Brain pericyte (primary cell): ENCODE data around the gene CDH16.
"Not testable (repeated sequence)": the region's sequence is repeated elsewhere in the genome, so short reads cannot be mapped to it uniquely, and the experiment has no call there.

Source experiments
- DNase-seq: peaks from one replicate; pipeline ENCODE4 v3.0.0-alpha.2; 2012; ENCODE audit warnings: low read depth, low spot score

CDH16 gene

DNA sequence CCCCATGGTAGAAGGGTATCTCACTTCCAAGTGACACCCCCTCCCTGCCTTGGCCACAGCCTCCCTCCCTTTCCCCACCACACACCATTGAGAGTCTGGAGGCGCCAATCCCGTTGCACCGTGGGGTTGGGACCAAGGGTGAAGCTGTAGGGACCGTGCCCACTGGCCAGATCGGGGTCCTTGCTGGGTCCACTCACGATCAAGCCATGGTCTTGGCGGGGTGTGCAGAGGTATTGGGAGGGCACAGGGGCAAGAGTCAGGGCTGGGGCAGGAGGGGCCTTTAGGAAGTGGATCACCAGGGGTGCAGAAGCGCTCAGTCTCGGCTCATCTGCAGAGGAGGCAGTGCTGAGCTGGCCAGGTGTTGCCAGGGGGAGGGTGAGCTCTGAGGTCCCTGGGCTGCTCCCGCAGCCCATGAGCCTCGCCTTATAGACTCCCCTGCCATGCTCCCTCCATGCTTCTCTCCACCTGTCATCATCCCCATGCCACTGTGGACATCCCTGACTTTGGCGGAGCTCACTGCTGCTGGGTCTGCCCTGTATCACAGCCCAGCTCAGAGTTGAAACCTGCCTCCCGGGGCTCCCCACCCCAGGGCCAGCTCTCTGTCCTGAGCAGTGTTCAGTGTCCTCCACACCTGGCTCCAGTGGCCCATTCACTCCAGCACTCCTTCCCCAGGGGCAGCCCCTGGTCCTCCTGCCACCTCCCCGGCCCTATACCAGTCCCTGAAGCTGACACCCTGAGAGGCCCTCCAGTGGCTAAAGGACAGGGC, 8.3 kb downstream of the CDH16 start:
- DNase-seq, result no peak

DNA sequence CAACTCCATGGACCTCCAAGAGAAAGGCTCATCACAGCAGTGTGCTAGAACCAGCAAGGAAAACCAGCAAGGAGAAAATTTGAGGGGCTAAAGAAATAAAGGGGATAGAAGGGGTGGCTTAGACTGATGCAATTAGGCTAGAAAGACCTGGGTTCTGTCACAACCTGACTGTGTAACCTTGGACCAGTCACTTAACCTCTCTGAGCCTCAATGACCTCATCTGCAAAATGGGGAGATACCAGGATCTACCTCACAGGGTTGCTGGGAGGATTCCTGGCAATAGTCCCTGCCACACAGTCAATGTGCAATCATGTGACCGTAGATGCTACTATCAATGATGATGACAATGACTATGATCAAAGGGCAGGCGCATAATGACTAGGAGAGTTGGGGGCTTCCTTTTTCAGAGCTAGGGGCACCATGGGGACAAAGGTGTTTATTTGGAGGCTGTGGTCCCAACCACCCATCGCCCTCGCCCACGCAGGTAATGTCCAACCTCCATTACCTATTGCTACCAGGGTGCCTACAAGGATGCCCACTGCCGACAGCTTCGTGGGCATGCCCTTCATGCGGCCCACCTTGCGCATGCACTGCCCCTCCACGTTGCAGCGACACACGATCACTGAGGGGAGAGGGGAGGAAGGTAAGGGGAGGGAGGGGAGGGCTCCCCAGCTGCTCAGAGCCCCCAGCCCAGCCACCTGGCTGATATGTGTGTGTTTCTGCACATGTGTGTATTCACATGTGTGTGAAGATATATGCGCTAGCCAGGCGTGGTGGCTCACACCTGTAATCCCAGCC, 9.7 kb downstream of the CDH16 start:
- no peak for DNase-seq

- no peak for DNase-seq
These were observed 10.6 kb downstream of the CDH16 start for GRCh38 chr16:66908116-66908515.

DNA sequence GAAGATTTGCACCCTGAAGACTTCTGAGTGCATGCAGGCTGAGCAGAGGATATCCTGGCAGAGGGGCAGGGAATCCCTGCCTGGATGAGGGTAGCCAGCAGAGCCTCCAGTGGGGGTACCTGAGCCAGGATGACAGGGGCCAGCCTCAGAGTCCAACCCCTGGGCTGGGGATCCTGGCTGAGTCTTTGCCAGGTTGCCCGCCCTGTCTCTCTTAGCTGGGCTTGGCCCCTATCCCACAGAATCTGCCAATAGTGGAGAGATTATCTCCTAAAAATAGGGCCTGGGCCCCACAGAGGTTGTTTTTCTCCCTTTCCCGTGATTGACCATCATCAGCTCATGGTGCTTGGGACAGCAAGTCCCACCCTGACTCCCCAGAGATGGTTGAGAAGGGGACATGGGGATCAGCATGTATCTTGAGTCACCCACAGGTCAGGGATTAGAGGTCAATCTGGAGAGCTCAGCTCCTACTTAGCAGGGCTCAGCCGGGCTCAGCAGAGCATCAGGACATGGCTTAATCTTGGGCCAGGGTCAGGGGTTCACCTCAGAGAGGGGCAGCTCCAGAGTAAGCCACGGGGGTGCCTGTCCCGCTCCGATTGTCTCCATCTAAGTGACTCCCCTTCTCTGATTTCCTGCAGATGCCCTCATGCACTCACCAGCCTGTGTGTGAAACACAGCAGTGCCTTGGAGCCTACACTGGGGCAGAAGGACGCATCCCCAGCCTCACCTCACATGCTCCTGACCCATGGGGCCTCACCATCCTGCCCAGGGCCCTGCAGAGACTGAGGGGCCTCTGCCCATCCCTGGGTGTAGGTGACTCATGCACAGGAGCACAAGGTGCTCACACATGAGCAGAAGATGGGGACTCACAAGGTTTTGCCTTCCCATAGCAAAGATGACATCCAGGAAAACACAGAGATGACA, 11.5 kb downstream of the CDH16 start:
- no peak for DNase-seq

DNA sequence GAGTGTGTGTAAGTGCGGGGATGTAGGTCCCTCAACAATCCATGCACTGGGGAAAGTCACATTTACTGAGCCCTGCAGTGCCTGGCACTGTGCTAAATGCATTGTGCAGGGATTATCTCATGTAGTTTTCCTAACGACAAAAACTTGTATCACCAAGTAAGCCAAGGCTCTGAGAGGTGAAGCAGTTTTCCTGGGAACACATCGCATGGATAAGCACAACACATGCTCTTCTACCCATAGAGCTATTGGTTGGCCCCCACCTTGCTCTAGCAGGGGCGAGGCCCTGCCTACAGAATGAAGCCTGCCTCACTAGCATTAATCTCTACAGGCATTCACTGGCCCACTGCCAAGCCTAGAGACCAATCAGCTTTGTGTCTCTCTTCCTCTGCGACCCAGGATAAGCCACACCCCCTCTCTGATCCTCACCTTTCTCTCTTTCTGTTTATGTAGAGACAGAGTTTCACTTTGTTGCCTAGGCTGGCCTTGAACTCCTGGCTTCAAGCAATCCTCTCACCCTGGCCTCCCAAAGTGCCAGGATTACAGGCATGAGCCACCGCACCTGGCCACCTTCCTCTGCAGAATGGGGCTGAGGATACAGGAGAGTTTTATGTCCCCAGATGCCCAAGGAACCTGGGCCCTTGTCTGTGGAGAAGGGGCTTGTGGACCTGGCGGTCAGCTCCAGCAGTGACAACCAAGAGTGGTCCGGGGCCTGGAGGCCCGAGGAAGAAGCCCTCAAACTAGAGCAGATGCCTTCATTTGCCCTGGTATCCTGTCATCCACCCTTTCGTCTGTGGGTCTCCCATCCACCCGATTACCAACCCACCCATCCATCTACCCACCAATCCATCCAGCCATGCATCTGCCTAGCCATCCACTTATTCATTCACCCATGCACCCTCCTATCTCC, 12.8 kb downstream of the CDH16 start:
- no peak for DNase-seq

DNA sequence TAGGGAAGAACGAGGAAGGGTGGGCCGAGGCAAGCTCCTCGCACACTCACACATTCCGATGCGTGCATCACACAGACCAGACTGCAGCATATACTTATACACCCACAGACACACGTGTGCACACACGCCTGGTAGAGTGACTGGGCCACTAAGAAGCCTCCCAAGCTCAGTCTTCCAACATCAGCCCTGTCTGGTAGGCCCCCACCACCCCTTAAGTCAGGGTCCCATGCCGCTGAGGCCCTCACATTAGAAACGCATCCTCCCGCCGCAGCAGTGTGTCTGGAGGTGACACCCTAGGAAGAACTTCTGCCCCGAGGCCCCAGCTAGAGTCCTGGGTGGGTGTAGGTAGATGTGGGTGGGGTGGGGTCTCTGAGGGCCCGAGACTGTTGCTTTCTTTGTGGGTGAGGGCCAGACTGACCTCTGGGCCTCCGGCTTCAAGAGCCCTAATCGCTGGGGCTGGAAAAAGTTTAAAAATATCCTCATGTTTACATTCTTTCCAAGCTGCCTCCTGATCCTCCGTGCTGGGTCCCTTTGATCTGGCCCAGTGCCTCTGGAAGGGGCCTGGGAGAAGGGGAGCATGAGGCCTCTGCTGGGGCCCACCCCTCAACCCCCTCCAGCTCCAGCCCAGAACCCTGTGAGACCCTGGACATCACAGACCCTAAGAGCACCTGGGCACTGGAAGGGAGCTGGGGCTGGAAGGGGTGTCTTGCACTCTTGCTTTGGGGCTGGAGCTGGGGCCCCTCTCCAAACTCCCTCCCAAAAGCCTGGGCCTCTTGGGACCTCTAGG, 13.6 kb downstream of the CDH16 start:
- no peak for DNase-seq

DNA sequence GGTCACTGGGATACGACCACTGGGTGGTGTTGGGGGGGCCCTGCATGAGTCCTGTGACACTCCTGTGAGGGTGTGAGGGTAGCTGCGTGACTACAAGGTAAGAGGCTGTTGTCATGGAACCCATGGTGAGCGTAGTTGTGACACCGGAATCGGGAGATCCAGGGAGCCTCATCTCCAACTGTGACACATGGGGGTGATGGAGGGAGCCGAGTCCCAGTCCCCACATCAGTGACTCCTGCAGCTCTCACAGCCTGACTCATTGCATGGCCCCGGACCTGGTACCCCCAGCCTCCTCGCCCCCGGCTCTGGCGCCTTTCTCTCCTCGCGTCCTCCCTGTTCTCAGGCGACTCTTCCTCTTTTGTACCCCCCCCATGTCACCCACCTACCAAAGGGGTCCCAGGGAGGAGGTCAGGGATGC, 14.2 kb downstream of the CDH16 start:
- DNase-seq, result no peak

DNA sequence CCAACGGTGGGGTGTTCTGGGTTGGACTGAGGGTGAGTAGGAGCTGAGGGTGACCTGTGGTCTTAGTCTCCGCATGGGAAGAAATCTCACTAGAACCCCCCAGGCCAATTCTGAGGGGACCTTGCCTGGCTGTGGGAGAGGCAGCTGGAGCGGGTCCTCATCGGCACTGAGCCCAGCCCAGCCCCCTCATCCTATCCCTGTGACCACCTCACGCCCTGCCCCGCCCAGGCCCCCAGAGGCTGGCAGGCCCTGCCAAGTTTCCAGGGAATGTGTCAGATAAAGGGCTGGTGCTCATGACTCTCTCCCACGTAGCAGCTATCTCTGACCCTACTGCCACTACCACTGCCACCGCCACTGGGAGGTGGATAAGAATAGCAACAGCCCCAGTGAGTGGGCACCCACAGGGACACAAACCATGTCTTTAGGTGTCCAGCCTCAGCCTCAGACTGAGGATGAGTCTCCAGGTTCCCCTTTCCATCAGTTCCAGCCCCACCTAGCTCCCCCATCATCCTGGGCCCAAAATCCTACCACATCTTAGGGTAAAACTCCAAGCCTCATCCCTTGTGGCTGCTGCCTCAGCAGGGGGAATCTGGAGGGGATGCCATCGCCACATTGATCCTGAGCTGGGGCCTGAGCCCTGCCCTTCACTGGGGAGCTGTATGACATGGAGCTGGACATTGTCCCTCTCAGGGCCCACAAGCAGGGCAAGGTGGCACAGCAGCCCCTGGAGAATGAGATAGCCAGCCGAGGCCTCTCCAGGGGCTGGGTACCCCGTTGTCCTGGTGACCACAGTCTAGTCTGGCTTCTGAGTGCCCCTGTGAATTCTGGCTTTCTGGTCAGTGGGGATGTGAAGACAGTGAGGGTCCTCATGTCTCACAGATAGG, 14.9 kb downstream of the CDH16 start:
- DNase-seq, result no peak

DNA sequence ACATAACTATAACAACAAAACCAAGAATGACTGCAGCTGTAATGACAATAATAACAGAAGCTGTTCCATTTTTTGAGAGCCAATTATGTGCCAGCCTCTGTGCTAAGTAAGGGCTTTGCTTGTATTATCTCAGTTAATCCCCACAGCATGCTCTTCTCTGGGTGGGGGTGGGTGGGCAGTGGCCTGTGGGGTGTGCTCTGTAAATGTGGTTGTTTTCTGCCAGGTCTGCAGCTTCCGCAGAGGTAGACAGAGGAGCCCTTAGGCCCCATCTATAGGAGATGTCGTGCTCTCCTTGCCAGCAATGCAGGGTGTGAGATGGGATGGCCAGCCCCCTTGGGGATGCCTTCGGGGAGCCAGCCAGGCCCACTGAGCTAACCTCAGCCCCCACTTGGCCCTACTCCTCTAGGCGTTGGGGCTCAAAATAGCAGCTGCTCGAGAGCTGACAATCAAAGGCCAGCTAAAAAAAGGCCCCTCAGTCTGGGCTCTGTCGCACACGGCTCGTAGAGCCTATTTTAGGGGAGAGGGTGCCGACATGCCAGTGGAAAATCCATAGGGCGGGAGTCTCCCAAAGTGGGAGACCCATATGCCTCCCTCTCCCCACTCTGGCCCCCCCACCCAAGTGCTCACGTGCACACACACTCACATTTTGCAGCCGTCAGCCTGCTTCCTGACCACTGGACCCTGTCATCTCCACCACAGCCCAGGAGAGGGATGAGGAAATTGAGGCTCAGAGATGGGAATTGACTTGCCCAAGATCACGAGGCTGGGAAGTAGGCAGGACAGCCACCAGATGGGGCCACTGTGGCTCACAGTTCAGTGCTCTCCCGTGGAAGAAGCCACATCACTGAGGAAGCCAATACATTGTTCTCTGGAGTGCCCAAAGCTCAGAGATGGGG, 15.8 kb downstream of the CDH16 start:
- DNase-seq, result no peak

- no peak for DNase-seq
These were observed 17.1 kb downstream of the CDH16 start for GRCh38 chr16:66901626-66902025.

DNA sequence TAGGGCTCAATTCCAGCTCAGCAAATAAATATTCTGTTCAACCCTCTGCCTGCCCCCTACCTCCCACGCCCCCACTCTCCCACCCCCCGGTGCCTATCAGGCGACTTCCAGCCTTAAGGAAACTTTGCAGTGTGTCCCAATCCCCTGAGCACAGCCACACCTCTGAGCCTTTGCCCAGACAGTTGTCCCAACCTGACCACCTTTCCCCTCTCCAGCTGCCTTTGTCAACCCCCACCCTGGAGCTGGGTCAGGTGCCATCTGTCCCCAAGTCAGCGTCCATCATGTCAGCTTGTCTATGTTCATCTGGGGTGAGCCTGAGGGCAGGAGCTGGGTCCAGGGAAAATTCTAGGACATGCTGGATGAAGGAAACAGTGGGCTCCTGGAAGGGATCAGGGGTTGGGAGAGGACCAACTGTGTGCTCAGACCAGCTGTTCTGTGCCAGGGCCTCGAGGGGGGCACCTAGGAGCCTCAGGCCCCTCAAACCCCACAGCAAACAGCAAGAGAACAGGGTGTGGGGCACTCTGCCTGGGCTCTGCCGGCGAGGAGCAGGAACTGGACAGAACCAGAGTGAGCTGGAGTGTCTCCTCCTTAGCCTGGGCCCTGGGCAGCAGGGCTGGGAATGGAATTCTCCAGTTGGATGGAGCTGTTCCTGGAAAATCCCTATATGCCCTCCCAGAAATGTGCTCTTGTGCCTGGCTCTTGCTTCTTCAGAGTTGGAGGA, 17.8 kb downstream of the CDH16 start:
- no peak for DNase-seq

DNA sequence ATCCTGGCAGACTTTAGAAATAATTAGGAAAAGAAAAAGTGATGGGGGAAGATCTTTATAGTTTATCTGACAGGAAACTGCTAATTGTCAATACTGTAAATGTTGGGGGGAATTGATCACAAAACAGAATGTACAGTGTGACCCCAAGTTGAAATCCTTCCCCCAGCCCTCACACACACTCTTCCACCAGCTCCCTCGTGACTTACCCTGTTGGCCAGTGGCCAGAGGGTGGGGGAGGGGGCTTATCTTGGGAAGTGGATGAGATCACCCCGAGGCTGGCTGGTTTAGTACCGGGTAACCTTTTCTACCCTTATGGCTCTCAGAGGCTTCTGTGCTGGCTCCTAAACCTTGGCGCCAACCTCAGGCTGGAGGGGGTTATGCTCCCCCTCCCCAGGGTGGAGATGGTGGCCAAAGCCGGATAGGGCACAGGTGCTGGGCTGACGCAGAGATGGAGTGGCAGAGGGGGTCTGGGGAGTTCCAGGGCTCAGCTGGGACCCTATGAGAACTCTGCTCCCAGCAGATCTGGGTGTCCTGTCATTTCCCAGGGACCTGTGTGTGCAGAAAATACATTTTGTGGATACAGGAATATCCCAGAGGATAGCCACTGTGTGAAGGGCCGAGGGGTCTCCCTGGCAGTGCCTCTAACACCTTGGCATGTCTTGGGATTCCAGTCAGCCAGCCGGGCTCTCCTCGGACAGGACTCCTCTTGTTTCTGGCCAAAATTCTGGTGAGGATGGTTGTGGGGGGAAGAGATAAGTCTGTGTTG, 18.6 kb downstream of the CDH16 start:
- DNase-seq, result no peak

GRCh38 chr16:66899310-66899944, 19.3 kb downstream of the CDH16 start:
- no peak for DNase-seq

- DNase-seq, result no peak
These were observed 19.8 kb downstream of the CDH16 start for GRCh38 chr16:66898933-66899309.

DNA sequence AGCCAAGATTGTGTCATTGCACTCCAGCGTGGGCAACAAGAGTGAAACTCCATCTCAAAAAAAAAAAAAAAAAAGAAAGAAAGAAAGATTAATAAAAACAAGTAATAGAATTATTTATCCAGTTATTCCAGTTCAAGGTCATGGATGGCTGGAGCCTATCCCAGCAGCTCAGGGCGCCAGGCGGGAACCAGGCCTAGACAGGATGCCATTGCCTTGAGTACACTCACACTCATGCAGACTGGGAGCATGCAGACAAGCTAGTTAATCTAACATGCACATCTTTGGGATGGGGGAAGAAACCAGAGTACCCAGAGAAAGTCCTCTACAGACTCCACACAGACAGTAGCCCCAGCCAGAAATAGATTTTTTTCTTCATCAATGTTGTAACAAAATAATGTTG, 20.5 kb downstream of the CDH16 start:
- DNase-seq, result no peak

DNA sequence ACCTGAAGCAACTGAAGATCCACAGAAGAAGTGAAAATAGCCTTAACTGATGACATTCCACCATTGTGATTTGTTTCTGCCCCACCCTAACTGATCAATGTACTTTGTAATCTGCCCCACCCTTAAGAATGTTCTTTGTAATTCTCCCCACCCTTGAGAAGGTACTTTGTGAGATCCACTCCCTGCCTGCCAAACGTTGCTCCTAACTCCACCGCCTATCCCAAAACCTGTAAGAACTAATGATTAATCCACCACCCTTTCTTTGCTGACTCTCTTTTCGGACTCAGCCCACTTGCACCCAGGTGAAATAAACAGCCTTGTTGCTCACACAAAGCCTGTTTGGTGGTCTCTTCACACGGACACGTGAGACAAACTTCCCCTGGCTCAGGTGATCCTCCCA, 22.0 kb downstream of the CDH16 start:
- not testable (repeated sequence) for DNase-seq
